ENCODE results near the gene MTCL1.

MTCL1 gene

DNA sequence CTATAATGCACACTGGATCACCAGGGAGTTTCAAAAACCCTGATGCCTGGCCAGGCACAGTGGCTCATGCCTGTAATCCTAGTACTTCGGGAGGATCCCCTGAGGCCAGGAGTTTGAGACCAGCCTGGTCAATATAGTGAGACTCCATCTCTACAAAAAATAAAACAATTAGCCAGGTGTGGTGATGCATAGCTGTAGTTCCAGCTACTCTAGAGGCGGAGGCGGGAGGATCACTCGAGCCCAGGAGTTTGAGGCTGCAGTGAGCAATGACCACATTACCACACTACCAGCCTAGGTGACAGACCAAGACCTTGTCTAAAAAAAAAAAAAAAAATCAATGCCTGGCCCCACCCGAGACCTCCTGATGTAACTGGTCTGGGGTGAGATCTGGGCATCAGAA, 137.2 kb downstream of the MTCL1 start:
- no peak overlapping the region for H3K4me3 ChIP-seq (ENCODE audit: low read depth, low read length)
- no peak overlapping the region for H3K27ac ChIP-seq (ENCODE audit: low read depth, low read length)

DNA sequence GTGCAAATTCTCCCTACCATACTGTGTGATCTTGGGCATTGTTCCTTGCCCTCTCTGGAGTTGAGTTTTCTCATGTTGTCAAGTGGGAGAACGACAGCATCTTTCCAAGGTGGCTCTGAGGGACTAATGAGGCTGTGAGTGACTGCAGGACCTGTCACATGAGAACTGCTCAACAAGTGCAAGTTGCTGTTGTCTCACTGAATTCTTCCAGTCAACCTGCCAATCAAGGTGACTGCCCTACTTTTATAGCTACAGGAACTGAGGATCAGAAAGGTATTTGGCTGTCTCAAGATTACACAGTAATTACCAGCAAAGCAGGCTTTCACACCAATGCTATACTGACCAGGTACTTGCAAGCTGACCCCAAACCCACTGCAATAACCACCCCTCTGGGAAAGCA, 137.6 kb downstream of the MTCL1 start:
- Histone ChIP-seq H3K4me3 (ENCODE audit: low read depth, low read length) (no peak overlapping the region), H3K79me1 (ENCODE audit: low read length) (no peaks in the 10 kb centered on the region), H2BK12ac (ENCODE audit: low read length) (no peak overlapping the region), H3K23ac (ENCODE audit: low read length) (no peak overlapping the region), H3K4ac (ENCODE audit: low read depth, low read length) (no peak overlapping the region), H3K9ac (ENCODE audit: low read length) (no peak overlapping the region), H3K18ac (ENCODE audit: low read length) (no peak overlapping the region), H3K27ac (ENCODE audit: low read depth, low read length) (no peak overlapping the region), H2BK5ac (ENCODE audit: low read depth, low read length, poor library complexity) (no peak overlapping the region), H2BK120ac (ENCODE audit: insufficient read depth, low read length, poor library complexity) (no peak overlapping the region), H3K14ac (ENCODE audit: low read length) (no peak overlapping the region), H4K8ac (ENCODE audit: low read depth, low read length) (no peak overlapping the region), H2AK5ac (ENCODE audit: low read length) (no peak overlapping the region), H3K27me3 (ENCODE audit: insufficient read depth, low read length) (no peaks in the 10 kb centered on the region), H3K4me1 (ENCODE audit: control insufficient read depth in 1 of 2, insufficient read depth in 2 of 2, low read length in 2 of 2) (no peaks in the 10 kb centered on the region), H2AFZ (ENCODE audit: insufficient read depth, low read length, poor library complexity) (no peak overlapping the region), H3K79me2 (ENCODE audit: control insufficient read depth, insufficient read depth, low read length, poor library complexity) (no peaks in the 10 kb centered on the region), H4K12ac (ENCODE audit: low read depth, low read length) (no peak overlapping the region), H3K36me3 (ENCODE audit: control insufficient read depth in 1 of 2, insufficient read depth in 2 of 2, low read length in 2 of 2) (no peaks in the 10 kb centered on the region), H3K9me3 (ENCODE audit: insufficient read depth, low read depth, low read length) (no peaks in the 10 kb centered on the region), H4K91ac (ENCODE audit: low read depth, low read length) (no peak overlapping the region), H3K4me2 (ENCODE audit: low read length) (no peak overlapping the region)
- DNase-seq, result no peak
- no CpG with 5 or more reads among the region's 1 CpG for WGBS (ENCODE audit: extremely low coverage, insufficient coverage, insufficient read length)

More for the DNA sequence above, 137.2 kb downstream of the MTCL1 start:
- no peaks in the 10 kb centered on the region for H3K36me3 ChIP-seq (ENCODE audit: control insufficient read depth in 1 of 2, insufficient read depth in 2 of 2, low read length in 2 of 2)
- H4K91ac ChIP-seq (ENCODE audit: low read depth, low read length), result no peak overlapping the region
- H3K4ac ChIP-seq (ENCODE audit: low read depth, low read length), result no peak overlapping the region
- H3K4me2 ChIP-seq (ENCODE audit: low read length), result no peak overlapping the region
- no peaks in the 10 kb centered on the region for H3K79me2 ChIP-seq (ENCODE audit: control insufficient read depth, insufficient read depth, low read length, poor library complexity)
- WGBS (ENCODE audit: extremely low coverage, insufficient coverage, insufficient read length), result no CpG with 5 or more reads among the region's 5 CpGs
- H3K23ac ChIP-seq (ENCODE audit: low read length), result no peak overlapping the region
- H2BK5ac ChIP-seq (ENCODE audit: low read depth, low read length, poor library complexity), result no peak overlapping the region
- H3K14ac ChIP-seq (ENCODE audit: low read length), result no peak overlapping the region
- no peak overlapping the region for H2BK120ac ChIP-seq (ENCODE audit: insufficient read depth, low read length, poor library complexity)
- H2BK12ac ChIP-seq (ENCODE audit: low read length), result no peak overlapping the region
- no peak overlapping the region for H2AK5ac ChIP-seq (ENCODE audit: low read length)
- H3K27me3 ChIP-seq (ENCODE audit: insufficient read depth, low read length), result no peaks in the 10 kb centered on the region
- no peak overlapping the region for H3K18ac ChIP-seq (ENCODE audit: low read length)
- no peak overlapping the region for H2AFZ ChIP-seq (ENCODE audit: insufficient read depth, low read length, poor library complexity)
- no peak overlapping the region for H4K8ac ChIP-seq (ENCODE audit: low read depth, low read length)
- H3K9ac ChIP-seq (ENCODE audit: low read length), result no peak overlapping the region
- DNase-seq, result peak; percentile 72 to 75
- no peak overlapping the region for H4K12ac ChIP-seq (ENCODE audit: low read depth, low read length)
- H3K79me1 ChIP-seq (ENCODE audit: low read length), result no peaks in the 10 kb centered on the region
- no peaks in the 10 kb centered on the region for H3K9me3 ChIP-seq (ENCODE audit: insufficient read depth, low read depth, low read length)
- no peaks in the 10 kb centered on the region for H3K4me1 ChIP-seq (ENCODE audit: control insufficient read depth in 1 of 2, insufficient read depth in 2 of 2, low read length in 2 of 2)

DNA sequence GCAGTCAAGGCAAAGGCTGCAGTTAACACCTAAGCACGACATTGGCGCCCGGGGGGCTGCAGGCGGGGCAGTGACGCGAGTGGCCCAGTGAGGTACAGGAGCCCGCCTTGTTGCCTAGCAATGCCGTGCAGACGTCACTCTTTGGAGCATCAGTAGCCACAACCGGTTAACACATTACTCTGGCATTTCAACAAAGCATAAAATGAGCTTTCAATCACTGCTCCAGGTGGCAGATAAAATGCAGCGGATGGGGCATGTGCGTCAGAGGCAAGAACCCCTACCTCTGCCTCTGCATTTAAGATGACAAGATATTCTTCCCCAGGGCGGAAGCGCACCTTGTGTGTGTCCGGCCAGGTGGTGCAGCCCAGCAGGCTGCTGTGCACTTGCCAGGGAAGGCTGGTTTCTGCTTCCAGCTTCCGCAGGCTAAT, 139.4 kb downstream of the MTCL1 start:
- Histone ChIP-seq H3K4me3 (ENCODE audit: low read depth, low read length) (no peak overlapping the region), H2AFZ (ENCODE audit: insufficient read depth, low read length, poor library complexity) (no peak overlapping the region), H4K12ac (ENCODE audit: low read depth, low read length) (no peak overlapping the region), H3K9me3 (ENCODE audit: insufficient read depth, low read depth, low read length) (no peaks in the 10 kb centered on the region), H3K79me1 (ENCODE audit: low read length) (no peaks in the 10 kb centered on the region), H2BK12ac (ENCODE audit: low read length) (no peak overlapping the region), H2BK5ac (ENCODE audit: low read depth, low read length, poor library complexity) (no peak overlapping the region), H2AK5ac (ENCODE audit: low read length) (no peak overlapping the region), H3K4me1 (ENCODE audit: control insufficient read depth in 1 of 2, insufficient read depth in 2 of 2, low read length in 2 of 2) (no peaks in the 10 kb centered on the region), H2BK120ac (ENCODE audit: insufficient read depth, low read length, poor library complexity) (no peak overlapping the region), H3K27me3 (ENCODE audit: insufficient read depth, low read length) (no peaks in the 10 kb centered on the region), H3K23ac (ENCODE audit: low read length) (no peak overlapping the region), H3K79me2 (ENCODE audit: control insufficient read depth, insufficient read depth, low read length, poor library complexity) (no peaks in the 10 kb centered on the region), H3K18ac (ENCODE audit: low read length) (no peak overlapping the region), H4K8ac (ENCODE audit: low read depth, low read length) (no peak overlapping the region), H3K14ac (ENCODE audit: low read length) (no peak overlapping the region), H3K4me2 (ENCODE audit: low read length) (no peak overlapping the region), H3K4ac (ENCODE audit: low read depth, low read length) (no peak overlapping the region), H3K36me3 (ENCODE audit: control insufficient read depth in 1 of 2, insufficient read depth in 2 of 2, low read length in 2 of 2) (no peaks in the 10 kb centered on the region), H4K91ac (ENCODE audit: low read depth, low read length) (no peak overlapping the region), H3K9ac (ENCODE audit: low read length) (no peak overlapping the region), H3K27ac (ENCODE audit: low read depth, low read length) (no peak overlapping the region)
- no CpG with 5 or more reads among the region's 16 CpGs for WGBS (ENCODE audit: extremely low coverage, insufficient coverage, insufficient read length)
- peak; percentile 32 to 72 for DNase-seq

- no CpG with 5 or more reads among the region's 7 CpGs for WGBS (ENCODE audit: extremely low coverage, insufficient coverage, insufficient read length)
- no peak for DNase-seq
- no peak overlapping the region for H4K91ac ChIP-seq (ENCODE audit: low read depth, low read length)
Measured at GRCh38 chr18:8845506-8845905, 140.2 kb downstream of the MTCL1 start.

More at GRCh38 chr18:8845506-8845905, 140.2 kb downstream of the MTCL1 start:
- Histone ChIP-seq H4K12ac (ENCODE audit: low read depth, low read length) (no peak overlapping the region), H3K14ac (ENCODE audit: low read length) (no peak overlapping the region), H3K9me3 (ENCODE audit: insufficient read depth, low read depth, low read length) (no peaks in the 10 kb centered on the region), H3K27me3 (ENCODE audit: insufficient read depth, low read length) (no peaks in the 10 kb centered on the region), H3K36me3 (ENCODE audit: control insufficient read depth in 1 of 2, insufficient read depth in 2 of 2, low read length in 2 of 2) (no peaks in the 10 kb centered on the region), H3K4me3 (ENCODE audit: low read depth, low read length) (no peak overlapping the region), H3K4ac (ENCODE audit: low read depth, low read length) (no peak overlapping the region), H2AFZ (ENCODE audit: insufficient read depth, low read length, poor library complexity) (no peak overlapping the region), H3K27ac (ENCODE audit: low read depth, low read length) (no peak overlapping the region), H3K18ac (ENCODE audit: low read length) (no peak overlapping the region), H3K4me2 (ENCODE audit: low read length) (no peak overlapping the region), H2BK12ac (ENCODE audit: low read length) (no peak overlapping the region), H3K79me2 (ENCODE audit: control insufficient read depth, insufficient read depth, low read length, poor library complexity) (no peaks in the 10 kb centered on the region), H3K79me1 (ENCODE audit: low read length) (no peaks in the 10 kb centered on the region), H3K9ac (ENCODE audit: low read length) (no peak overlapping the region), H4K8ac (ENCODE audit: low read depth, low read length) (no peak overlapping the region), H2AK5ac (ENCODE audit: low read length) (no peak overlapping the region), H3K4me1 (ENCODE audit: control insufficient read depth in 1 of 2, insufficient read depth in 2 of 2, low read length in 2 of 2) (no peaks in the 10 kb centered on the region), H3K23ac (ENCODE audit: low read length) (no peak overlapping the region), H2BK5ac (ENCODE audit: low read depth, low read length, poor library complexity) (no peak overlapping the region), H2BK120ac (ENCODE audit: insufficient read depth, low read length, poor library complexity) (no peak overlapping the region)

Data from trophoblast cell (in vitro differentiated cells and primary cell).